Activated CD8-positive, alpha-beta memory T cell treated with anti-CD3 and anti-CD28 coated beads, Interleukin-2, amount 10 ng/mL, durations not matched to agents 7 days and 5 days (primary cell): Measurements from ENCODE around the gene EHD4. TPM values are rescaled to one million over a fixed set of nuclear protein-coding genes. Genes with fewer than 3 reads are reported as not detected.

ENCODE experiments used
- ATAC-seq: fragments of 150-1000 bp; cut with Tn5 transposase; one replicate; pipeline ENCODE4 v1.10.0; 2021; ENCODE audit warnings: moderate library complexity
- CTCF ChIA-PET: fragments of 350-600 bp; sonication (Branson Sonifier 250); formaldehyde crosslinking; loops from one replicate; lab custom pipeline; 2021; ENCODE audit warnings: antibody characterized with exemption; lab: Charles Lee
- DNase-seq: peaks from one replicate; pipeline ENCODE4 v3.0.0-alpha.2; 2020
- H3K27ac Mint-ChIP-seq: one replicate; pipeline ENCODE4 v1.8.0; 2021; ENCODE audit warnings: mild to moderate bottlenecking, mixed read lengths
- H3K27me3 Mint-ChIP-seq: one replicate; pipeline ENCODE4 v1.8.0; 2021; ENCODE audit warnings: mixed read lengths
- H3K36me3 Mint-ChIP-seq: one replicate; pipeline ENCODE4 v1.8.0; 2021; ENCODE audit warnings: mild to moderate bottlenecking, mixed read lengths
- H3K4me1 Mint-ChIP-seq: one replicate; pipeline ENCODE4 v1.8.0; 2021; ENCODE audit warnings: mixed read lengths
- H3K4me3 Mint-ChIP-seq: one replicate; pipeline ENCODE4 v1.8.0; 2021; ENCODE audit warnings: mild to moderate bottlenecking, moderate library complexity, mixed read lengths
- H3K9me3 Mint-ChIP-seq: one replicate; pipeline ENCODE4 v1.8.0; 2022; ENCODE audit warnings: low read depth, mixed read lengths
- total RNA-seq, 2 experiments: library from RNA; stranded (reverse); gene quantifications; one replicate each; pipeline ENCODE4 v1.2.3, GENCODE V29; 2021

Gene EHD4
- total RNA-seq, 2 experiments from 2014 or later: 15.6 to 19.8 TPM

DNA sequence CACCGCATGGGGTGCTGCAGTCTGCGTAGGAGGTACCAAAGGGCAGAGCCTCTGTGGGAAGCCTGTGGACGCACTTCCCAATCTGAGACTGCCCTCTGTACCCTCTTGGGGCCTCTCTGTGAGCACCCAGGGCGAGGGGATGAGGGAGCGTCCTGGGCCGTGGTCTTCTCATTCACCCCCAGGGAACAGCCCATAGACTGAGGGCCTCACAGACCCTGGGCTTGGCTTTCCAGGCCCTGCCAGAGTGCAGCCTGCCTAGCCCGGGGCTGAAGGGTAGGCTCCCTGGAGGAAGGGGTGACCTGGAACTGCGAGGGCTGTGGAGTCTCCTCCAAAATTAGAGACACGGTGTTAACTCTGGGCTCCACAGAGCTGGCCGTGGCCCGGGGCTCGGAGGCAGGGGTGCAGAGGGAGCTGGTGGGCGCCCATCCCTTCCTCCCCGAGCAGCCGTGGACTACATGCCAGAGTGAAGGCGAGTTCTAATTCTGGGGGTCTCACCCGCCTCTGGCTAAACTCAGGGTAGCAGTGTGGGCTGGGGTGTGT, 78.0 kb downstream of the EHD4 start:
- ATAC-seq (no peak), DNase-seq (no peak)
- Mint-ChIP-seq H3K27me3 (no peaks in the 10 kb centered on the region), H3K27ac (peak overlapping the region; percentile 96), H3K36me3 (peaks cover 2% of the 10 kb centered on the region), H3K4me1 (peaks cover 31% of the 10 kb centered on the region), H3K4me3 (peak overlapping the region; percentile 68), H3K9me3 (no peaks in the 10 kb centered on the region)
- CTCF ChIA-PET: interaction anchor here (0.7 to 5.2 kb wide), 7 partner anchors 9 to 121 kb away, joined by 3 to 47 read pairs (median 6); partner anchors contain the start of gene MAPKBP1

DNA sequence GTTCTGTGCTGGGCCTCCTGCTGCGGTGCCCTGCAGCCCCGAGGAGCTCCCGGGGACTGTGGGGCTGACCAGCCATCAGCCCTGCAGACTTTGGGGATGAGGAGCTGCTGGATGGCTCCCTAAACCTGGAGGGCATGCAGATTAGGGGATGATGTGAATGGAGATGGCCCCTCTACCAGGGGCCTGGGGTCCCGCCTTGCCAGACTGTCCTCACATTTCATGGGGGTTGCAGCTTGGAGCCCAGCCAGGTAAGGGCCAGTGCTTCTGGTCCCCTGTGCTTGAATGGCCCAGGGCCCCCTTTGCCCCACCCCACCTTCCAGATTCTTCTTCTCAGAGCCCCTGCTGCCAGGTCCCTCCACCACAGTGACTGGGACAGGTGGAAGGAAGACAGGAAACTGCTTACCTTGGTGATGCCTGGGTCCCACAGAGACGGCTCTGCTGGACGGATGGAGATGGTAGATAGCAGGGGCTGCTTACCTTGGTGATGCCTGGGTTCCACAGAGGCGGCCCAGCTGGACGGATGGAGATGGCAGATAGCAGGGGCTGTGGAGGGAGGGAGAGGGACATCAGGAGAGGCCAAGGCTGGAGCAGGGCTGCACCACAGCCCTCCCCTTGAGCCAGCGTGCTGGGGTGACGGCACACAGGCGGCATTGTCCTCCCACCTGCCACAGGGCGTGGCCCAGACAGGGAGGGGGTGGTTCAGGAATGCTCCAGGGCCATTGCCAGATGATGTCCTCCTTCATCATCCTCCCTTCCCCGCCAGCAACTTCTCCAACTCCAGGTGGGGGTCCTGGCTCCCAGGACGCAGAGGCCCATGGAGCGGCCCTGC, 78.7 kb downstream of the EHD4 start, which contains the start of gene SPTBN5:
SPTBN5 (minus strand) TSS at position 632 of the 829 bp plus-strand sequence; CDS start at position 76, 556 bp downstream.
- no peak for ATAC-seq
- CTCF ChIA-PET: interaction anchor here (1.1 to 5.2 kb wide), 11 partner anchors 10 to 121 kb away, joined by 3 to 47 read pairs (median 3); partner anchors contain the start of gene MAPKBP1
- H3K36me3 Mint-ChIP-seq: peaks cover 2% of the 10 kb centered on the region
- H3K27me3 Mint-ChIP-seq: no peaks in the 10 kb centered on the region
- no peaks in the 10 kb centered on the region for H3K9me3 Mint-ChIP-seq
- no peak for DNase-seq
- H3K4me1 Mint-ChIP-seq: peaks cover 37% of the 10 kb centered on the region
- H3K4me3 Mint-ChIP-seq: peak within 1 kb of the TSS; percentile 68
- H3K27ac Mint-ChIP-seq: peak within 1 kb of the TSS; percentile 96

DNA sequence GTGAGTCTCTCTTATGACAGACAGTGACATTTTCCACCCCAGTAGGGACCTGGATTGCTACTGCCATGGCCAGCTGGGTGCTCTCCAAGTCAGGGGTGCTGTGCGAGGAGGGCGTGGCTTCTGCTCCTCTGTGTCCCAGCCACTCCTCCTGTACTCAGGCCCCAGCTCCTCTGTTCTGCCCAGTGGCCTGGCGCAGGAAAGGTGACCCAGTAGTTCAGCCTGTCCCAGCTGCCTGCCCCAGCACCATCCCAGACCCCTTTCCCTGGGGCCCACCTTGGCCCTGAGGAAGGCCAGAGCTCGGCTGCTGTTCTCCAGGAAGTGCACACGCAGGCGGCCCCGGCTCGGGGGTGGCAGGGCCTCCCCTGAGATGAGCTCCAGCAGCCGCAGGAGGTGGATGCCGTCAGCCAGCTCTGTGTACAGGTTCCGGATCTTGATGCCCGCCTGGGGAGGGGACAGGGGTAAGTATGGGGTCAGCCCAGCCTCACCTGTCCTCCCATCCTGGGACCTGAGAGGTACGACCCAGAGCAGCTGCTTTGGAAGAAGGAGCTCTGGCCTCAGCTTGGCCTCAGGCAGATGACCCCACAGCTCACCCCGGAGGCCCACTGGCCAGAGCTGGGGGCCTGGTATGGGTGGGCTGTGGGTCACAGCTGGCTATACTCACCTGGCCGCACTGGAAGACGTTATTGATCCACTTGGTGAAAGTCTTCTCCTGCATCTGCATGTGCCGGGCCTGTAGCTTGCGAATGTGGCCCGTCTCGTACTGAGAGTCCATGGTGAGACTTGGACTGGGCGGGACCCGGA, 79.5 kb downstream of the EHD4 start:
- CTCF ChIA-PET: interaction anchor here (1.1 to 5.2 kb wide), 10 partner anchors 9 to 121 kb away, joined by 3 to 47 read pairs (median 3); no protein-coding TSS in a partner anchor
- peak; percentile 50 for DNase-seq
- H3K27me3 Mint-ChIP-seq: no peaks in the 10 kb centered on the region
- no peaks in the 10 kb centered on the region for H3K36me3 Mint-ChIP-seq
- H3K27ac Mint-ChIP-seq: peak overlapping the region; percentile 71
- ATAC-seq: peak; percentile 13
- H3K4me3 Mint-ChIP-seq: peak overlapping the region; percentile 62
- H3K4me1 Mint-ChIP-seq: peaks cover 46% of the 10 kb centered on the region
- no peaks in the 10 kb centered on the region for H3K9me3 Mint-ChIP-seq

DNA sequence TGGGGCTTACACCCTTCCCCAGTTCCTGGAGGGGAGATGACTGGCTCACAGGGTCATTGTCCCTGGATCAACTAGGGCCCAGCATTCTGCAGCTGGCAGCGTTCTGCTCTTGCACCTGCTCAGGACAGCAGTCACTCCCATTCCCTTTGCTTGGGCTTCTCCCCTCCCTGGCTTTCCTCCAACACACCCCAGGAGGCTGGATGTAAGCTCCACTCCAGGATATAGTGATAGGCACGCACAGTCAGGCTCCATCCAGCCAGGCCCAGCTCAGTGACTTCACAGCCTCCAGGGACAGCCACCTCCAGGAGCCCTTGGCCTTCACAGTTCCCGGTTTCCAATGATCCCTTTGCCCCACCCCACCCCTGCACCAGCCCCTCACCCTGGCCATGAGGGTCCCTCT, 80.4 kb downstream of the EHD4 start:
- no peak overlapping the region for H3K27ac Mint-ChIP-seq
- H3K36me3 Mint-ChIP-seq: peaks cover 2% of the 10 kb centered on the region
- CTCF ChIA-PET: interaction anchor here (1.4 to 5.2 kb wide), 4 partner anchors 12 to 120 kb away, joined by 3 to 47 read pairs (median 6); no protein-coding TSS in a partner anchor
- no peaks in the 10 kb centered on the region for H3K9me3 Mint-ChIP-seq
- DNase-seq (no peak), ATAC-seq (no peak)
- H3K4me1 Mint-ChIP-seq: peaks cover 51% of the 10 kb centered on the region
- no peak overlapping the region for H3K4me3 Mint-ChIP-seq
- no peaks in the 10 kb centered on the region for H3K27me3 Mint-ChIP-seq

DNA sequence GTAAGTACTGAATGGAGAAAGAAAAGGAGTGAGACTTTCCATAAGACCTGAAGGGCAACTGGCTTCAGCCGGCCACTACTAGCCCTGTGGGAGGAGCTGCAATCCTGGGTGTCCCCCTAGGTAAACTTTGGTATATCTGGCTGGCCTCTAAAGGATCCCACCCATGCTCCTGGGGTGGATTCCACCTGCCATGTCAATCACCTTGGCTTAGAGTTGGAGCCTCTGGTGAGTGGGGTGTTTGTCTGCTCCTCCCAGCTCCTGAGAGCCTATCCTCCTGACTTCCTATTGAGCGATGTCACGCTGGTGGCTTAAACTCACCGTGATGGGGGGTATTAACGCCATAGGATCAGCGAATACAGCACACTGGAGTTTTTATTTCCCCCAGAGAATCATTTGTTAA, 81.1 kb downstream of the EHD4 start:
- Mint-ChIP-seq H3K27ac (peak overlapping the region; percentile 20), H3K36me3 (peaks cover 2% of the 10 kb centered on the region), H3K4me1 (peaks cover 49% of the 10 kb centered on the region), H3K9me3 (no peaks in the 10 kb centered on the region), H3K4me3 (no peak overlapping the region), H3K27me3 (no peaks in the 10 kb centered on the region)
- no peak for DNase-seq
- ATAC-seq: no peak
- CTCF ChIA-PET: interaction anchor here (5.2 kb wide), 1 partner anchor 12 kb away, joined by 47 read pairs; no protein-coding TSS in a partner anchor

DNA sequence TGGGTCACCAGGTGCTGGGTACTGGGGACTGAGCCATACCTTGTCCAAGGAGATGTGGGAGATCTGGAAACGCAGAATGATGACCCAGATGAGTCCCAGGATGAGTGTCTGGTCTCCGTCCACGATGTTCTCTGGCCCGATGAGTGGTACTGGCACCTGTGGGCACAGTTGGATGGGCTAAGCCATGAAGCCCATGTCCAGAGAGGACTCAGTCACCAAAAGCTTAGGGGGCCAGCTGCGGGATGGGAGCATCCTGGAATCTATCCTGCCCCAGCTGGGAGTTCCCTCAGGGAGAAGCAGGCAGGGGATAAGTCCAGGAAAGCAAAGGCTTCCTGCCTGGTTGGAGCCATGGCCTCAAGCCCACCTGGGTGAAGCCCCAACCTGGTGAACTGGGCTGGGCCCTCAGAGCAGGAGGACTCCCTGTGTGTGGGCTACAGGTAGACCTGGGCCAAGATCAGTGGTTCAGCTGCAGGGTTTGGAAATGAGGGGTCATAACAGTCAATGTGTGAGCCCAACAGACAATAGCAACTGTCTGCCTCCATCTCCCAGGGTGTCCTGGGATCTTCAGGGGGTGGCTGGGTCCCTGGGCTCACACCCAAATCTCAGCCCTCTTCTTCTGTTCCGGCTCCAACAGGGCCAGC, 82.2 kb downstream of the EHD4 start:
- Mint-ChIP-seq H3K36me3 (peaks cover 2% of the 10 kb centered on the region), H3K27ac (no peak overlapping the region), H3K4me1 (peaks cover 41% of the 10 kb centered on the region), H3K27me3 (no peaks in the 10 kb centered on the region), H3K4me3 (no peak overlapping the region), H3K9me3 (no peaks in the 10 kb centered on the region)
- CTCF ChIA-PET: no interaction called here
- DNase-seq: no peak
- ATAC-seq: no peak

DNA sequence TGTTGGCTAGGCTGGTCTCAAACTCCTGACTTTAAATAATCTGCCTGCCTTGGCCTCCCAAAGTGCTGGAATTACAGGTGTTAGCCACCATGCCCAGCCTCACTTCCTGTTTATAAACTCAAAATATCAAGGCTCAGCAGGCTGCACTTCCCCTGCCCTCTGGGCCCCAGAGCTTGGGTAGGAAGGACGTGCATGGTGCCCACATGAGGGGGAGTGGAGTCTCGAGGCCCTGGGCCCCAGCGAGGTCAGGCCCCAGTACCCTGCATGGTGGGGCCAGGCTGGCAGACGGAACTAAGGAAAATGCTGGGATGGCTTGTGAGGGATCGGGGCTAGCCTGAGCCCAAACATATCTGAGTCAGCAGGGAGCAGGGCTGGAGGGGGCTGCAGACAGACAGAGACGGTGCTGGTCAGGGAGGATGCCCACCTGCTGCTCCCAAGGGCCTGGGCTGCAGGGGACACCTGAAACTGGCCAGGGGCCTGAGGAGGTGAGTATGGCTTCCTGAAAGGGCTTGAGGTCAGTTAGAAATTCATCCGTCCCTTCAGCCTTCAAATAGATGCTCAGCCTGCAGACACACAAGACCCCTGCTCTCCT, 83.6 kb downstream of the EHD4 start:
- H3K27me3 Mint-ChIP-seq: no peaks in the 10 kb centered on the region
- H3K36me3 Mint-ChIP-seq: peaks cover 2% of the 10 kb centered on the region
- DNase-seq: peak; percentile 49
- H3K27ac Mint-ChIP-seq: peak overlapping the region; percentile 74
- no peak for ATAC-seq
- CTCF ChIA-PET: interaction anchor here (1.0 to 1.2 kb wide), 2 partner anchors 57 to 114 kb away, joined by 3 read pairs; partner anchors contain the start of gene MAPKBP1
- no peaks in the 10 kb centered on the region for H3K9me3 Mint-ChIP-seq
- peaks cover 28% of the 10 kb centered on the region for H3K4me1 Mint-ChIP-seq
- no peak overlapping the region for H3K4me3 Mint-ChIP-seq

DNA sequence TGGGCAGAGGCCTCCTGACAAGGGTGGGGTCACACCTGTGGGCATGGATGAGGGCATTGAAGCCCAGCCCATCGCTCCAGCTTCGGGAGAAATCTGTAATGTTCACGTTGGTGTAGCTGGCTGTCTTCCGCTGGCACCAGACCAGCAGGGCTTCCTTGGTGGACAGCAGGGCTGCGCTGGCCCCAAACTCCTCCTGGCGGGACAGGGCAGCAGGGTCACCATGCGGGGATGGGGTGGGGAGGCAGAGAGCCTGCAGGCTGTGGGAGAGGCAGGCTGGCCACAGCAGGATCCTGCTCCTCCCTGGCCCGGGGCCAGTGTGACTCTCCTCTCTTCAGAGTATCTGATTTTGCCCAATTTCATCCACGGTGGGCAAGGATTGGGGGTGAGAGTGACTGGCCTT, 84.5 kb downstream of the EHD4 start:
- H3K27me3 Mint-ChIP-seq: no peaks in the 10 kb centered on the region
- peaks cover 2% of the 10 kb centered on the region for H3K36me3 Mint-ChIP-seq
- CTCF ChIA-PET: interaction anchor here (1.0 to 1.2 kb wide), 2 partner anchors 56 to 113 kb away, joined by 3 read pairs; partner anchors contain the start of gene MAPKBP1
- H3K9me3 Mint-ChIP-seq: no peaks in the 10 kb centered on the region
- no peak overlapping the region for H3K27ac Mint-ChIP-seq
- DNase-seq: no peak
- H3K4me1 Mint-ChIP-seq: peaks cover 25% of the 10 kb centered on the region
- no peak for ATAC-seq
- no peak overlapping the region for H3K4me3 Mint-ChIP-seq

DNA sequence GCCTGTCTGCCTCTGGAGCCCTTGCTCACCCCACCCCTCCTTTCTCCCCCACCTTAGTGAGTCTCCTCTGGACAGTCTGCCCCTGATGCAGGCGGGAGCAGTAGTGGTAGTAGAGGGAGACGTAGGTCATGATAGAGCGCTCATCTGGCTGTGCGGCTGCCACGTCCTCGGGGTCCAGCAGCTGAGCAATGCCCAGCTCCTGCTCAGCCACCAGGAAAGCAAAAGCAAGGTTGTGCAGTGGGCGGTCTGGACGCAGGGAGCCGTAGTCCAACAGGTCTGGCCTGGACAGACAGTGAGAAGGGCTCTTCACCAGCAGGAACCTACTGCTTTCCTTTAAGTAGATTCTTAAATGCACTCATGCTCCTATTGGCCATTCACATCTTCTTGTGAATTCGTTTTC, 85.2 kb downstream of the EHD4 start:
- Mint-ChIP-seq H3K9me3 (no peaks in the 10 kb centered on the region), H3K4me3 (no peak overlapping the region), H3K36me3 (peaks cover 2% of the 10 kb centered on the region), H3K27ac (no peak overlapping the region), H3K27me3 (no peaks in the 10 kb centered on the region), H3K4me1 (peaks cover 20% of the 10 kb centered on the region)
- ATAC-seq (no peak), DNase-seq (no peak)
- CTCF ChIA-PET: interaction anchor here (1.1 kb wide), 1 partner anchor 60 kb away, joined by 3 read pairs; no protein-coding TSS in a partner anchor

DNA sequence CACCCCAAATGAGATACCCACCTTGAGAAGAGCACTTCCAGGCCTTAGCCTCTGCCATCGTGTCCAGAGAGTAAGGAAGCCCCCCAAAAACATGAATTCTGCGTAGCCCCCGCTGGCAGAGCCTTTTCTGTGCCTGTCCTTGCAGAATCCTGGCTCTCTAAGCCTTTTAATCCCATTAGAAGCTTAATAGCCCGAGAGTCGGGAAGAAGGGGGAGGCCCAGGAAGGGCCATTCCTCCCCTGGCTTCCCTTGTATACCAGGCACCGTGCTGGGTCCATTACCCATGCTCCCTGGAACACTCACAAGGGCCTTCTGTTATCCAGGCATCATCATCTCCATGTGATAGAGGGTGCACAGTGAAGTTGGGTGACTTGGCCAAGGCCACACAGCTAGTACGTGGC, 85.6 kb downstream of the EHD4 start:
- peaks cover 2% of the 10 kb centered on the region for H3K36me3 Mint-ChIP-seq
- no peak overlapping the region for H3K4me3 Mint-ChIP-seq
- CTCF ChIA-PET: interaction anchor here (0.6 to 1.1 kb wide), 2 partner anchors 8 to 60 kb away, joined by 3 read pairs; no protein-coding TSS in a partner anchor
- no peaks in the 10 kb centered on the region for H3K9me3 Mint-ChIP-seq
- H3K4me1 Mint-ChIP-seq: peaks cover 20% of the 10 kb centered on the region
- DNase-seq (no peak), ATAC-seq (no peak)
- H3K27ac Mint-ChIP-seq: no peak overlapping the region
- H3K27me3 Mint-ChIP-seq: no peaks in the 10 kb centered on the region

DNA sequence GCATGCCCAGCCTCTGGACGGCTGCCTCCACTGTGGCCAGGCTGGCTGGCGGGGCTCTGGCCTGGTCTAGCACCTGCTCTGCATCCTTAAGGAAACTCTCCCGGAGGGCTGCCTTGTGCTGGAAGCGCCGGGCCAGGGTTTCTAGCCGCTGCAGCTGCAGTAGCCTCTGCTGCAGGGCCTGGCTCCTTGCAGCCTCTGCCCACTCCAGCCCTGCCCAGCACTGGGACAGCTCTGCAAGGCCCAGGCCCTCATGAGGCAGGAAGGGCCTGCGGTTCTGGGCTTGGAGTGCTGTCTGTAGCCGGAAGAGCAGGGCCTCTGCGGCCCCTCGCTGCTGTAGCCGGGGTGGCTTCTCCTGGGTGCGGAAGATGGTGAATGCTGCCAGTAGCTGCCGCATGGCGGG, 86.5 kb downstream of the EHD4 start:
- DNase-seq (no peak), ATAC-seq (no peak)
- H3K4me3 Mint-ChIP-seq: no peak overlapping the region
- H3K27me3 Mint-ChIP-seq: peaks cover 7% of the 10 kb centered on the region
- peaks cover 24% of the 10 kb centered on the region for H3K4me1 Mint-ChIP-seq
- CTCF ChIA-PET: interaction anchor here (0.6 kb wide), 1 partner anchor 9 kb away, joined by 3 read pairs; no protein-coding TSS in a partner anchor
- H3K27ac Mint-ChIP-seq: no peak overlapping the region
- peaks cover 2% of the 10 kb centered on the region for H3K36me3 Mint-ChIP-seq
- no peaks in the 10 kb centered on the region for H3K9me3 Mint-ChIP-seq

DNA sequence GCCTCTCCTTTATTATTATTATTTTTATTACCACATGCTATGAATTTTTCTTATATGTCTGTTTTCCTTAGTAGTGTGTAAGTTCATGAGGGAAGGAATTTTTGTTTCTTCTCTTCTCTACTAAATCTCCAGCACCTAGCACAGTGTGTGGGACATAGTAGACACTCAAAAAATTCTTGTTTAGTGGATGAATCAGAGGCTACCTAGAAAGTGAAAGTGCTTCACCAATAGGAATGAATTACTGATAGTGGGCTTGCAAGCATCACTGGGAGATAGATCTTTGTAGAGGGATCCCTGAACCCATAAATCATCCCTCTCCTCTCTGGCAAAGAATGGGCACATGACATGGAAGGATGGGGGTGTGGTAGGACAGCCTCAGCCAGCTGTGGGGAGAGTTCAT, 87.0 kb downstream of the EHD4 start:
- Mint-ChIP-seq H3K27me3 (peaks cover 7% of the 10 kb centered on the region), H3K27ac (no peak overlapping the region)
- CTCF ChIA-PET: no interaction called here

More for the DNA sequence above, 87.0 kb downstream of the EHD4 start:
- no peak for DNase-seq
- Mint-ChIP-seq H3K4me1 (peaks cover 24% of the 10 kb centered on the region), H3K36me3 (peaks cover 2% of the 10 kb centered on the region), H3K4me3 (no peak overlapping the region), H3K9me3 (no peaks in the 10 kb centered on the region)
- ATAC-seq: no peak
